ENCODE data around the gene CHRNA1. TPM values are rescaled to one million over a fixed set of nuclear protein-coding genes. Genes with fewer than 3 reads are reported as not detected.

The CHRNA1 gene
- total and polyA plus RNA-seq, 2 experiments from 2014 or later = not detected

DNA sequence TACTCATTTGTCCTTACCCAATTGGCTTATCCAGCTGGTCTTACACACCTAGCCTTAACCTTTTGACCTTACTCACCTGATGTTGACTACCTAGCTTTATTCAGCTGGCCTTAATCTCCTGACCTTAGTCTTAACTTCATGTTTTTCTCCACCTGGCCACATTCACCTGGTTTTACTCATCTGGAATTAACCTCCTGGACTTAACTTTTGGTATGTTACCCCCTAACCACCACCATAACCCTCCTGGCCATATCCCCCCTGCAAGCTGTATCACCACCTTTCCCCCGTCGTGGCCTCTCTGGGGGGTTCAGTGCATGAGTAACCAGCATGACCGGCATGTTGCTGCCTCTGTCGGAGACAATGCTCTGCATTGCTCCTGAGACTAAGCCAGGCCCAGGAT lies 45.7 kb downstream of the CHRNA1 start:
- Histone ChIP-seq H3F3A (replicated peaks; ENCODE audit: low read depth) (no peaks in the 10 kb centered on the region), H3K9me2 (ENCODE audit: insufficient read depth) (0 out of 2 replicates have a peak, but pooled peaks cover 6% of the 10 kb centered on the region), H3K4me2 (no peak overlapping the region), H2AFZ (no peak overlapping the region), H3K4me3 (no peak overlapping the region), H4K20me1 (replicated peaks; ENCODE audit: insufficient read depth) (no peaks in the 10 kb centered on the region), H3K4me1 (ENCODE audit: insufficient read depth) (no peaks in the 10 kb centered on the region), H3K27ac (ENCODE audit: low read depth) (no peak overlapping the region), H3K27me3 (ENCODE audit: insufficient read depth) (no peaks in the 10 kb centered on the region), H3K79me2 (replicated peaks; ENCODE audit: insufficient read depth) (no peaks in the 10 kb centered on the region), H3K36me3 (ENCODE audit: insufficient read depth) (no peaks in the 10 kb centered on the region)
- Mint-ChIP-seq H3K4me3 (no peak overlapping the region), H3K9me3 (peaks cover 4% of the 10 kb centered on the region; the same call in 2 of the 3 replicates), H3K27me3 (ENCODE audit: insufficient read depth, low read depth, poor library complexity) (peaks cover 10% of the 10 kb centered on the region), H3K27ac (no peak overlapping the region), H3K4me1 (no peaks in the 10 kb centered on the region), H3K36me3 (ENCODE audit: low read depth) (peaks cover 3% of the 10 kb centered on the region; the same call in 2 of the 3 replicates)
- no peak for DNase-seq (ENCODE audit: low spot score)
- ATAC-seq = no peak
- no peak for TF ChIP-seq STAT1 (IDR thresholded peaks at IDR 0.05; ENCODE audit: unreplicated experiment)
- TF ChIP-seq EZH2phosphoT487 (IDR thresholded peaks at IDR 0.05; ENCODE audit: unreplicated experiment) = no peak
- TF ChIP-seq, protein P1, sequence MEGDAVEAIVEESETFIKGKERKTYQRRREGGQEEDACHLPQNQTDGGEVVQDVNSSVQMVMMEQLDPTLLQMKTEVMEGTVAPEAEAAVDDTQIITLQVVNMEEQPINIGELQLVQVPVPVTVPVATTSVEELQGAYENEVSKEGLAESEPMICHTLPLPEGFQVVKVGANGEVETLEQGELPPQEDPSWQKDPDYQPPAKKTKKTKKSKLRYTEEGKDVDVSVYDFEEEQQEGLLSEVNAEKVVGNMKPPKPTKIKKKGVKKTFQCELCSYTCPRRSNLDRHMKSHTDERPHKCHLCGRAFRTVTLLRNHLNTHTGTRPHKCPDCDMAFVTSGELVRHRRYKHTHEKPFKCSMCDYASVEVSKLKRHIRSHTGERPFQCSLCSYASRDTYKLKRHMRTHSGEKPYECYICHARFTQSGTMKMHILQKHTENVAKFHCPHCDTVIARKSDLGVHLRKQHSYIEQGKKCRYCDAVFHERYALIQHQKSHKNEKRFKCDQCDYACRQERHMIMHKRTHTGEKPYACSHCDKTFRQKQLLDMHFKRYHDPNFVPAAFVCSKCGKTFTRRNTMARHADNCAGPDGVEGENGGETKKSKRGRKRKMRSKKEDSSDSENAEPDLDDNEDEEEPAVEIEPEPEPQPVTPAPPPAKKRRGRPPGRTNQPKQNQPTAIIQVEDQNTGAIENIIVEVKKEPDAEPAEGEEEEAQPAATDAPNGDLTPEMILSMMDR (conservative IDR thresholded peaks at IDR 0.05; ENCODE audit: low read depth in 2 of 2) = no peak
- TF ChIP-seq JUNB (IDR thresholded peaks at IDR 0.05; ENCODE audit: unreplicated experiment) = no peak
- TF ChIP-seq, protein P2, sequence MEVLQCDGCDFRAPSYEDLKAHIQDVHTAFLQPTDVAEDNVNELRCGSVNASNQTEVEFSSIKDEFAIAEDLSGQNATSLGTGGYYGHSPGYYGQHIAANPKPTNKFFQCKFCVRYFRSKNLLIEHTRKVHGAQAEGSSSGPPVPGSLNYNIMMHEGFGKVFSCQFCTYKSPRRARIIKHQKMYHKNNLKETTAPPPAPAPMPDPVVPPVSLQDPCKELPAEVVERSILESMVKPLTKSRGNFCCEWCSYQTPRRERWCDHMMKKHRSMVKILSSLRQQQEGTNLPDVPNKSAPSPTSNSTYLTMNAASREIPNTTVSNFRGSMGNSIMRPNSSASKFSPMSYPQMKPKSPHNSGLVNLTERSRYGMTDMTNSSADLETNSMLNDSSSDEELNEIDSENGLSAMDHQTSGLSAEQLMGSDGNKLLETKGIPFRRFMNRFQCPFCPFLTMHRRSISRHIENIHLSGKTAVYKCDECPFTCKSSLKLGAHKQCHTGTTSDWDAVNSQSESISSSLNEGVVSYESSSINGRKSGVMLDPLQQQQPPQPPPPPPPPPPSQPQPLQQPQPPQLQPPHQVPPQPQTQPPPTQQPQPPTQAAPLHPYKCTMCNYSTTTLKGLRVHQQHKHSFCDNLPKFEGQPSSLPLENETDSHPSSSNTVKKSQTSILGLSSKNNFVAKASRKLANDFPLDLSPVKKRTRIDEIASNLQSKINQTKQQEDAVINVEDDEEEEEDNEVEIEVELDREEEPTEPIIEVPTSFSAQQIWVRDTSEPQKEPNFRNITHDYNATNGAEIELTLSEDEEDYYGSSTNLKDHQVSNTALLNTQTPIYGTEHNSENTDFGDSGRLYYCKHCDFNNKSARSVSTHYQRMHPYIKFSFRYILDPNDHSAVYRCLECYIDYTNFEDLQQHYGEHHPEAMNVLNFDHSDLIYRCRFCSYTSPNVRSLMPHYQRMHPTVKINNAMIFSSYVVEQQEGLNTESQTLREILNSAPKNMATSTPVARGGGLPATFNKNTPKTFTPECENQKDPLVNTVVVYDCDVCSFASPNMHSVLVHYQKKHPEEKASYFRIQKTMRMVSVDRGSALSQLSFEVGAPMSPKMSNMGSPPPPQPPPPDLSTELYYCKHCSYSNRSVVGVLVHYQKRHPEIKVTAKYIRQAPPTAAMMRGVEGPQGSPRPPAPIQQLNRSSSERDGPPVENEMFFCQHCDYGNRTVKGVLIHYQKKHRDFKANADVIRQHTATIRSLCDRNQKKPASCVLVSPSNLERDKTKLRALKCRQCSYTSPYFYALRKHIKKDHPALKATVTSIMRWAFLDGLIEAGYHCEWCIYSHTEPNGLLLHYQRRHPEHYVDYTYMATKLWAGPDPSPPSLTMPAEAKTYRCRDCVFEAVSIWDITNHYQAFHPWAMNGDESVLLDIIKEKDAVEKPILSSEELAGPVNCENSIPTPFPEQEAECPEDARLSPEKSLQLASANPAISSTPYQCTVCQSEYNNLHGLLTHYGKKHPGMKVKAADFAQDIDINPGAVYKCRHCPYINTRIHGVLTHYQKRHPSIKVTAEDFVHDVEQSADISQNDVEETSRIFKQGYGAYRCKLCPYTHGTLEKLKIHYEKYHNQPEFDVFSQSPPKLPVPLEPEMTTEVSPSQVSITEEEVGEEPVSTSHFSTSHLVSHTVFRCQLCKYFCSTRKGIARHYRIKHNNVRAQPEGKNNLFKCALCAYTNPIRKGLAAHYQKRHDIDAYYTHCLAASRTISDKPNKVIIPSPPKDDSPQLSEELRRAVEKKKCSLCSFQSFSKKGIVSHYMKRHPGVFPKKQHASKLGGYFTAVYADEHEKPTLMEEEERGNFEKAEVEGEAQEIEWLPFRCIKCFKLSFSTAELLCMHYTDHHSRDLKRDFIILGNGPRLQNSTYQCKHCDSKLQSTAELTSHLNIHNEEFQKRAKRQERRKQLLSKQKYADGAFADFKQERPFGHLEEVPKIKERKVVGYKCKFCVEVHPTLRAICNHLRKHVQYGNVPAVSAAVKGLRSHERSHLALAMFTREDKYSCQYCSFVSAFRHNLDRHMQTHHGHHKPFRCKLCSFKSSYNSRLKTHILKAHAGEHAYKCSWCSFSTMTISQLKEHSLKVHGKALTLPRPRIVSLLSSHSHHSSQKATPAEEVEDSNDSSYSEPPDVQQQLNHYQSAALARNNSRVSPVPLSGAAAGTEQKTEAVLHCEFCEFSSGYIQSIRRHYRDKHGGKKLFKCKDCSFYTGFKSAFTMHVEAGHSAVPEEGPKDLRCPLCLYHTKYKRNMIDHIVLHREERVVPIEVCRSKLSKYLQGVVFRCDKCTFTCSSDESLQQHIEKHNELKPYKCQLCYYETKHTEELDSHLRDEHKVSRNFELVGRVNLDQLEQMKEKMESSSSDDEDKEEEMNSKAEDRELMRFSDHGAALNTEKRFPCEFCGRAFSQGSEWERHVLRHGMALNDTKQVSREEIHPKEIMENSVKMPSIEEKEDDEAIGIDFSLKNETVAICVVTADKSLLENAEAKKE (CRISPR knock-in tag; IDR thresholded peaks at IDR 0.05) = no peak
- TF ChIP-seq, protein P3, sequence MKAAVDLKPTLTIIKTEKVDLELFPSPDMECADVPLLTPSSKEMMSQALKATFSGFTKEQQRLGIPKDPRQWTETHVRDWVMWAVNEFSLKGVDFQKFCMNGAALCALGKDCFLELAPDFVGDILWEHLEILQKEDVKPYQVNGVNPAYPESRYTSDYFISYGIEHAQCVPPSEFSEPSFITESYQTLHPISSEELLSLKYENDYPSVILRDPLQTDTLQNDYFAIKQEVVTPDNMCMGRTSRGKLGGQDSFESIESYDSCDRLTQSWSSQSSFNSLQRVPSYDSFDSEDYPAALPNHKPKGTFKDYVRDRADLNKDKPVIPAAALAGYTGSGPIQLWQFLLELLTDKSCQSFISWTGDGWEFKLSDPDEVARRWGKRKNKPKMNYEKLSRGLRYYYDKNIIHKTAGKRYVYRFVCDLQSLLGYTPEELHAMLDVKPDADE (IDR thresholded peaks at IDR 0.05) = no peak
- TF ChIP-seq ZNF331 (CRISPR knock-in tag; IDR thresholded peaks at IDR 0.05; ENCODE audit: low read depth) = no peak
- TF ChIP-seq, protein P4, sequence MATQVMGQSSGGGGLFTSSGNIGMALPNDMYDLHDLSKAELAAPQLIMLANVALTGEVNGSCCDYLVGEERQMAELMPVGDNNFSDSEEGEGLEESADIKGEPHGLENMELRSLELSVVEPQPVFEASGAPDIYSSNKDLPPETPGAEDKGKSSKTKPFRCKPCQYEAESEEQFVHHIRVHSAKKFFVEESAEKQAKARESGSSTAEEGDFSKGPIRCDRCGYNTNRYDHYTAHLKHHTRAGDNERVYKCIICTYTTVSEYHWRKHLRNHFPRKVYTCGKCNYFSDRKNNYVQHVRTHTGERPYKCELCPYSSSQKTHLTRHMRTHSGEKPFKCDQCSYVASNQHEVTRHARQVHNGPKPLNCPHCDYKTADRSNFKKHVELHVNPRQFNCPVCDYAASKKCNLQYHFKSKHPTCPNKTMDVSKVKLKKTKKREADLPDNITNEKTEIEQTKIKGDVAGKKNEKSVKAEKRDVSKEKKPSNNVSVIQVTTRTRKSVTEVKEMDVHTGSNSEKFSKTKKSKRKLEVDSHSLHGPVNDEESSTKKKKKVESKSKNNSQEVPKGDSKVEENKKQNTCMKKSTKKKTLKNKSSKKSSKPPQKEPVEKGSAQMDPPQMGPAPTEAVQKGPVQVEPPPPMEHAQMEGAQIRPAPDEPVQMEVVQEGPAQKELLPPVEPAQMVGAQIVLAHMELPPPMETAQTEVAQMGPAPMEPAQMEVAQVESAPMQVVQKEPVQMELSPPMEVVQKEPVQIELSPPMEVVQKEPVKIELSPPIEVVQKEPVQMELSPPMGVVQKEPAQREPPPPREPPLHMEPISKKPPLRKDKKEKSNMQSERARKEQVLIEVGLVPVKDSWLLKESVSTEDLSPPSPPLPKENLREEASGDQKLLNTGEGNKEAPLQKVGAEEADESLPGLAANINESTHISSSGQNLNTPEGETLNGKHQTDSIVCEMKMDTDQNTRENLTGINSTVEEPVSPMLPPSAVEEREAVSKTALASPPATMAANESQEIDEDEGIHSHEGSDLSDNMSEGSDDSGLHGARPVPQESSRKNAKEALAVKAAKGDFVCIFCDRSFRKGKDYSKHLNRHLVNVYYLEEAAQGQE (IDR thresholded peaks at IDR 0.05; ENCODE audit: unreplicated experiment) = no peak
- no peak for TF ChIP-seq NANOG (IDR thresholded peaks at IDR 0.05; ENCODE audit: borderline replicate concordance)
- no peak for TF ChIP-seq EZH2 (IDR thresholded peaks at IDR 0.05; ENCODE audit: low read depth, unreplicated experiment)
- no peak for TF ChIP-seq POLR2AphosphoS5 (IDR thresholded peaks at IDR 0.05; ENCODE audit: low read depth)
- TF ChIP-seq CREB1 (CRISPR knock-in tag; IDR thresholded peaks at IDR 0.05; ENCODE audit: low read depth) = no peak
- no peak for TF ChIP-seq ZNF114 (CRISPR knock-in tag; IDR thresholded peaks at IDR 0.05)

Data from GM23338 (cell line).